ENCODE data around the gene G6PD. TPM values are rescaled to one million over a fixed set of nuclear protein-coding genes. Genes with fewer than 3 reads are reported as not detected.

The G6PD gene
- total and polyA plus RNA-seq, 4 donors, result 1.9 to 23.6 (median 5.5) TPM

DNA sequence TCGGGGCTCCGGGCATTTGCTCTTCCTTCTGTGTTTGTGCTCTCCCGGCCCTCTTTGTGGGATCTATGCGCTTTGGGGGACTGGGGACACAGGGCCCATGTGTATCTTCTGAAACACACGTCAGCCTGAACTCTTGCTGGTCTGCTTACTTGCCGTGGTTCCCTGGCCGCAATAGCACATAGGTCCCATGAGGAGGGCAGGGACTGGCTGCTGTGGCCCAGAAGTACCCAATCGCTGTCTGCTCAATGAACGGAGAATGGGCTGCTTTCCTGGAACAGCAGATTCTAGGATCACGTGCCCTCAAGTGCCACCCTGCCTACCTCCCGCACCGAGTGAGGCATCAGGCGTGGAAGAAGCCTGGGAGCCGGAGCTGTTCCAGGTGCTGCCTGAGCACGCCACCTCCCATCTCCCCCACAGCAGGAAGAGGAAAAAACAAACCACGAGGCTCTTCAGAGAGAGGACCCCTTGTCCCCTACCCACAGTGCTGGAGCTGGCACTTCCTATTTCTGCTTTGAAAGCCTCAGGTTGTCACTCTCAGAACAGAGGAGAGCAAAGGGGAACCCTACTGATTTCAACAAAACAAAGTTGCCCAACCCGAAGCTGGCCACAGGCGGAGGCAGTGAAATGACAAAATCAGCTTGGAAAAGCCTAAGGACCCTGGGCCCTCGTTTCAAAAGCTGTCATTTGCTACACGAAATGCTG, 3.8 kb downstream of the G6PD start:
- DNase-seq (ENCODE audit: low spot score), result no peak
- H3K9ac ChIP-seq (ENCODE audit: low read depth in 1 of 2, low read length in 2 of 2), result peak overlapping the region; percentile 37 to 58
- no peaks in the 10 kb centered on the region for H3K36me3 ChIP-seq (ENCODE audit: control insufficient read depth in 4 of 4, insufficient read depth in 3 of 4, low read depth in 1 of 4, low read length in 3 of 4)
- H3K4me3 ChIP-seq (ENCODE audit: low read depth in 1 of 3, low read length in 3 of 3), result peak overlapping the region; percentile 54 to 74 (median 63)
- peaks cover 0 to 33% (median 22%) of the 10 kb centered on the region in 4 donors for H3K4me1 ChIP-seq (ENCODE audit: control insufficient read depth in 4 of 4, insufficient read depth in 4 of 4, low read length in 3 of 4)
- H3K27me3 ChIP-seq (ENCODE audit: control insufficient read depth in 4 of 4, insufficient read depth in 4 of 4, low read length in 3 of 4), result no peaks in the 10 kb centered on the region
- TF ChIP-seq NR2F2 (IDR thresholded peaks at IDR 0.05), result no peak
- peak; percentile 57 for TF ChIP-seq YY1 (IDR thresholded peaks at IDR 0.05)
- TF ChIP-seq, protein P1, sequence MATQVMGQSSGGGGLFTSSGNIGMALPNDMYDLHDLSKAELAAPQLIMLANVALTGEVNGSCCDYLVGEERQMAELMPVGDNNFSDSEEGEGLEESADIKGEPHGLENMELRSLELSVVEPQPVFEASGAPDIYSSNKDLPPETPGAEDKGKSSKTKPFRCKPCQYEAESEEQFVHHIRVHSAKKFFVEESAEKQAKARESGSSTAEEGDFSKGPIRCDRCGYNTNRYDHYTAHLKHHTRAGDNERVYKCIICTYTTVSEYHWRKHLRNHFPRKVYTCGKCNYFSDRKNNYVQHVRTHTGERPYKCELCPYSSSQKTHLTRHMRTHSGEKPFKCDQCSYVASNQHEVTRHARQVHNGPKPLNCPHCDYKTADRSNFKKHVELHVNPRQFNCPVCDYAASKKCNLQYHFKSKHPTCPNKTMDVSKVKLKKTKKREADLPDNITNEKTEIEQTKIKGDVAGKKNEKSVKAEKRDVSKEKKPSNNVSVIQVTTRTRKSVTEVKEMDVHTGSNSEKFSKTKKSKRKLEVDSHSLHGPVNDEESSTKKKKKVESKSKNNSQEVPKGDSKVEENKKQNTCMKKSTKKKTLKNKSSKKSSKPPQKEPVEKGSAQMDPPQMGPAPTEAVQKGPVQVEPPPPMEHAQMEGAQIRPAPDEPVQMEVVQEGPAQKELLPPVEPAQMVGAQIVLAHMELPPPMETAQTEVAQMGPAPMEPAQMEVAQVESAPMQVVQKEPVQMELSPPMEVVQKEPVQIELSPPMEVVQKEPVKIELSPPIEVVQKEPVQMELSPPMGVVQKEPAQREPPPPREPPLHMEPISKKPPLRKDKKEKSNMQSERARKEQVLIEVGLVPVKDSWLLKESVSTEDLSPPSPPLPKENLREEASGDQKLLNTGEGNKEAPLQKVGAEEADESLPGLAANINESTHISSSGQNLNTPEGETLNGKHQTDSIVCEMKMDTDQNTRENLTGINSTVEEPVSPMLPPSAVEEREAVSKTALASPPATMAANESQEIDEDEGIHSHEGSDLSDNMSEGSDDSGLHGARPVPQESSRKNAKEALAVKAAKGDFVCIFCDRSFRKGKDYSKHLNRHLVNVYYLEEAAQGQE (IDR thresholded peaks at IDR 0.05), result peak; percentile 36
- TF ChIP-seq RAD21 (IDR thresholded peaks at IDR 0.05), result no peak
- TF ChIP-seq GABPA (IDR thresholded peaks at IDR 0.05 in 1 of 2, conservative IDR thresholded peaks at IDR 0.05 in 1 of 2), result no peak
- TF ChIP-seq FOXA1 (IDR thresholded peaks at IDR 0.05), result no peak
- TF ChIP-seq EGR1 (IDR thresholded peaks at IDR 0.05; ENCODE audit: low read depth in 2 of 2), result no peak
- TF ChIP-seq, protein P2, sequence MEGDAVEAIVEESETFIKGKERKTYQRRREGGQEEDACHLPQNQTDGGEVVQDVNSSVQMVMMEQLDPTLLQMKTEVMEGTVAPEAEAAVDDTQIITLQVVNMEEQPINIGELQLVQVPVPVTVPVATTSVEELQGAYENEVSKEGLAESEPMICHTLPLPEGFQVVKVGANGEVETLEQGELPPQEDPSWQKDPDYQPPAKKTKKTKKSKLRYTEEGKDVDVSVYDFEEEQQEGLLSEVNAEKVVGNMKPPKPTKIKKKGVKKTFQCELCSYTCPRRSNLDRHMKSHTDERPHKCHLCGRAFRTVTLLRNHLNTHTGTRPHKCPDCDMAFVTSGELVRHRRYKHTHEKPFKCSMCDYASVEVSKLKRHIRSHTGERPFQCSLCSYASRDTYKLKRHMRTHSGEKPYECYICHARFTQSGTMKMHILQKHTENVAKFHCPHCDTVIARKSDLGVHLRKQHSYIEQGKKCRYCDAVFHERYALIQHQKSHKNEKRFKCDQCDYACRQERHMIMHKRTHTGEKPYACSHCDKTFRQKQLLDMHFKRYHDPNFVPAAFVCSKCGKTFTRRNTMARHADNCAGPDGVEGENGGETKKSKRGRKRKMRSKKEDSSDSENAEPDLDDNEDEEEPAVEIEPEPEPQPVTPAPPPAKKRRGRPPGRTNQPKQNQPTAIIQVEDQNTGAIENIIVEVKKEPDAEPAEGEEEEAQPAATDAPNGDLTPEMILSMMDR (IDR thresholded peaks at IDR 0.05; ENCODE audit: low read depth, low read length, missing input control), result no peak
- TF ChIP-seq HNF4A (conservative IDR thresholded peaks at IDR 0.05), result no peak
- TF ChIP-seq FOXA2 (IDR thresholded peaks at IDR 0.05), result no peak
- TF ChIP-seq, protein P3, sequence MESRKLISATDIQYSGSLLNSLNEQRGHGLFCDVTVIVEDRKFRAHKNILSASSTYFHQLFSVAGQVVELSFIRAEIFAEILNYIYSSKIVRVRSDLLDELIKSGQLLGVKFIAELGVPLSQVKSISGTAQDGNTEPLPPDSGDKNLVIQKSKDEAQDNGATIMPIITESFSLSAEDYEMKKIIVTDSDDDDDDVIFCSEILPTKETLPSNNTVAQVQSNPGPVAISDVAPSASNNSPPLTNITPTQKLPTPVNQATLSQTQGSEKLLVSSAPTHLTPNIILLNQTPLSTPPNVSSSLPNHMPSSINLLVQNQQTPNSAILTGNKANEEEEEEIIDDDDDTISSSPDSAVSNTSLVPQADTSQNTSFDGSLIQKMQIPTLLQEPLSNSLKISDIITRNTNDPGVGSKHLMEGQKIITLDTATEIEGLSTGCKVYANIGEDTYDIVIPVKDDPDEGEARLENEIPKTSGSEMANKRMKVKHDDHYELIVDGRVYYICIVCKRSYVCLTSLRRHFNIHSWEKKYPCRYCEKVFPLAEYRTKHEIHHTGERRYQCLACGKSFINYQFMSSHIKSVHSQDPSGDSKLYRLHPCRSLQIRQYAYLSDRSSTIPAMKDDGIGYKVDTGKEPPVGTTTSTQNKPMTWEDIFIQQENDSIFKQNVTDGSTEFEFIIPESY (IDR thresholded peaks at IDR 0.05), result no peak
- TF ChIP-seq HNF4G (IDR thresholded peaks at IDR 0.05), result no peak
- TF ChIP-seq, protein P4, sequence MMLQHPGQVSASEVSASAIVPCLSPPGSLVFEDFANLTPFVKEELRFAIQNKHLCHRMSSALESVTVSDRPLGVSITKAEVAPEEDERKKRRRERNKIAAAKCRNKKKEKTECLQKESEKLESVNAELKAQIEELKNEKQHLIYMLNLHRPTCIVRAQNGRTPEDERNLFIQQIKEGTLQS (IDR thresholded peaks at IDR 0.05), result no peak
- TF ChIP-seq JUND (IDR thresholded peaks at IDR 0.05), result no peak
- TF ChIP-seq, protein P5, sequence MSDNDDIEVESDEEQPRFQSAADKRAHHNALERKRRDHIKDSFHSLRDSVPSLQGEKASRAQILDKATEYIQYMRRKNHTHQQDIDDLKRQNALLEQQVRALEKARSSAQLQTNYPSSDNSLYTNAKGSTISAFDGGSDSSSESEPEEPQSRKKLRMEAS (IDR thresholded peaks at IDR 0.05), result peak; percentile 16
- no peak for TF ChIP-seq TAF1 (conservative IDR thresholded peaks at IDR 0.05)
- TF ChIP-seq SP1 (IDR thresholded peaks at IDR 0.05), result peak; percentile 37
- TF ChIP-seq RXRA (IDR thresholded peaks at IDR 0.05), result no peak
- no peaks in the 10 kb centered on the region for H3K9me3 ChIP-seq (ENCODE audit: control insufficient read depth in 4 of 4, low read length in 3 of 4)
- WGBS, result 26% methylated on average over 20 of the region's 20 CpGs
- H3K27ac ChIP-seq (ENCODE audit: low read depth in 1 of 2, low read length in 2 of 2), result peak overlapping the region; percentile 89 to 96
